ENCODE results near the gene STX5. TPM values are rescaled to one million over a fixed set of nuclear protein-coding genes. Genes with fewer than 3 reads are reported as not detected.

The STX5 gene
- total RNA-seq, 1 experiment from 2014 or later, result 22.7 TPM

DNA sequence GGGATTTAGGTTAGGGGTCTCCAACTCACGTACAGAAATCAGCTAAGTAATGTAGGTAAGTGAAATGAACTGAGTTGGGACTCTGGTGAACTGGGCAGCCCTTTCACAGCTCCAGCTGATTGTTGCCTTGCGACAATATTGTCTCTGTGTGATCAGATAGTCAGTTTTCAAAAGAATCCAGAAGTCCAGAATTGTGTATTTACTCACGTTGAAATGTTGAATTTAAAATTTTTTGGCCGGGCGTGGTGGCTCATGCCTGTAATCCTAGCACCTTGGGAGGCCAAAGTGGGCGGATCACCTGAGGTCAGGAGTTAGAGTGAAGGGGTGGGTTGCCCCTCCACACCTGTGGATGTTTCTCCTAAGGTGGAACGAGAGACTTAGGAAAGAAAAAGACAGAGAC, 26.4 kb upstream of the STX5 start:
- H3K4me3 ChIP-seq, result no peak overlapping the region
- peaks cover 24% of the 10 kb centered on the region for H3K36me3 ChIP-seq
- peaks cover 8% of the 10 kb centered on the region; the same call in 1 of the 2 replicates for H3K4me1 ChIP-seq
- no peaks in the 10 kb centered on the region for H3K9me3 ChIP-seq (replicated peaks)
- H3K27ac ChIP-seq, result no peak overlapping the region
- DNase-seq, result no peak
- H3K27me3 ChIP-seq, result no peaks in the 10 kb centered on the region

DNA sequence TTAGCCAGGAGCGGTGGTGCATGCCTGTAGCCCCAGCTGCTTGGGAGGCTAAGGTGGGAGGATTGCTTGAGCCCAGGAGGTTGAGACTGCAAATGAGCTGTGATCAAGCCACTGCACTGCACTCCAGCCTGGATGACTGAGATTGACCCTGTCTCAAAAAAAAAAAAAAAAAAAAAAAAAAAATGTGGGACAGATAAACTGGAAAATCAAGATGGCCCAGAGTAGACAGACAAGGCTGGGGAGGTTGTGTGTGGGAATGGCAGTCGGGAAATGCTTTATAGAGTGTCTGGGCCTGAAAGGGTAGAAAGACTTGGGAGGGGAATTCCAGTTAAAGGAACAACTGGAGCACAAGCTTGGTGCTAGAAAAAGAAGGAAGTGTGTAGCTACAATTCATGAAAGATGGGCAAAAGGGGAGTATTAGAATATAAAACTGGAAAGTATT, 25.7 kb upstream of the STX5 start:
- no peak for DNase-seq
- Histone ChIP-seq H3K4me1 (peaks cover 8% of the 10 kb centered on the region), H3K36me3 (peaks cover 30% of the 10 kb centered on the region), H3K27ac (no peak overlapping the region), H3K4me3 (no peak overlapping the region), H3K27me3 (no peaks in the 10 kb centered on the region), H3K9me3 (replicated peaks) (no peaks in the 10 kb centered on the region)

- DNase-seq, result no peak
- Histone ChIP-seq H3K9me3 (replicated peaks) (no peaks in the 10 kb centered on the region), H3K36me3 (peaks cover 42% of the 10 kb centered on the region), H3K4me3 (peak overlapping the region; percentile 87), H3K4me1 (peaks cover 12% of the 10 kb centered on the region), H3K27me3 (no peaks in the 10 kb centered on the region), H3K27ac (peak overlapping the region; percentile 86)
Observed at GRCh38 chr11:62856333-62856895, 24.6 kb upstream of the STX5 start.

GRCh38 chr11:62855571-62856332, 23.9 kb upstream of the STX5 start:
- peak overlapping the region; percentile 86 for H3K27ac ChIP-seq

GRCh38 chr11:62854825-62855570, 23.1 kb upstream of the STX5 start:
- H3K4me1 ChIP-seq, result peaks cover 12% of the 10 kb centered on the region
- peaks cover 45% of the 10 kb centered on the region for H3K36me3 ChIP-seq
- peak overlapping the region; percentile 86 for H3K27ac ChIP-seq
- DNase-seq, result no peak
- H3K27me3 ChIP-seq, result no peaks in the 10 kb centered on the region
- peak overlapping the region; percentile 87 for H3K4me3 ChIP-seq
- H3K9me3 ChIP-seq (replicated peaks), result no peaks in the 10 kb centered on the region

More at GRCh38 chr11:62855571-62856332, 23.9 kb upstream of the STX5 start:
- Histone ChIP-seq H3K4me1 (peaks cover 12% of the 10 kb centered on the region), H3K4me3 (peak overlapping the region; percentile 87), H3K9me3 (replicated peaks) (no peaks in the 10 kb centered on the region), H3K27me3 (no peaks in the 10 kb centered on the region), H3K36me3 (peaks cover 45% of the 10 kb centered on the region)
- DNase-seq, result peak; percentile 98 to 99

DNA sequence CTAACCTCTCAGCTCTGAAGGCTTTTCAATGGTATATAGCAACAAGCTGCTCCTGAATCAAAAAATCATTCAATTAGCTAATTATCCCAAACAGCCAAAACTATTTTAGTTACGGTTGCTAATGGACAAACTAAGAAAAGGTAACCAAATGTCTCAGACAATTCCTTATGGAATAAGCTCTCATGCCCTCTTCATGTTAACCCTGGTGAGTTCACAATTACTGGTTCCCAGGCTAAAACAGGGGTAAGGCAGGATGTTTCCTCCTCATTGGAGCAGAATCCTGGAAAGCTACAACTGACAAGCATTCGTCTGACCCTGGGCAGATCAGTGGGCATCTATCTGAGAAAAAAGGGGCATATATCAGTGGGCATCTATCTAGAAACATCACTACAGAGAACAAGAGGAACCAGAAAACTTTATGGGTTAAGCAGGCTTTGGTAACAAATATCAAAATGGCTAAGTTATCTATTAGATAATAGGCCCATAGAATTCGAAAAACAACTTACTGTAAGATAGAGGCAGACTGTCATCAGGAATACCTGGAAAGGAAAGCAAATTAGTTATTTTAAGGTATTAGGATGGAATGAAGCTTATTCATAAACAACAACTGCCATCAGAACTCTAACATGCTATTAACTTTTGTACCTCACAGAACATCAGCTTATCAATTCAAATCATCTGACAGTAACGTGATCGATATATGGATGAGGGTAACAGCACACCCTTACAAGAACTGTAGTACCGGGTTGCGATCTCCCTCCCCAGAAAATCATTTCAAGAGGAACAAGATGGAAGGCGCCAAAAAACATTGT, 22.4 kb upstream of the STX5 start:
- Histone ChIP-seq H3K36me3 (peaks cover 45% of the 10 kb centered on the region), H3K27me3 (no peaks in the 10 kb centered on the region), H3K4me3 (peak overlapping the region; percentile 87), H3K27ac (peak overlapping the region; percentile 86), H3K9me3 (replicated peaks) (no peaks in the 10 kb centered on the region), H3K4me1 (peaks cover 12% of the 10 kb centered on the region)
- DNase-seq, result no peak

DNA sequence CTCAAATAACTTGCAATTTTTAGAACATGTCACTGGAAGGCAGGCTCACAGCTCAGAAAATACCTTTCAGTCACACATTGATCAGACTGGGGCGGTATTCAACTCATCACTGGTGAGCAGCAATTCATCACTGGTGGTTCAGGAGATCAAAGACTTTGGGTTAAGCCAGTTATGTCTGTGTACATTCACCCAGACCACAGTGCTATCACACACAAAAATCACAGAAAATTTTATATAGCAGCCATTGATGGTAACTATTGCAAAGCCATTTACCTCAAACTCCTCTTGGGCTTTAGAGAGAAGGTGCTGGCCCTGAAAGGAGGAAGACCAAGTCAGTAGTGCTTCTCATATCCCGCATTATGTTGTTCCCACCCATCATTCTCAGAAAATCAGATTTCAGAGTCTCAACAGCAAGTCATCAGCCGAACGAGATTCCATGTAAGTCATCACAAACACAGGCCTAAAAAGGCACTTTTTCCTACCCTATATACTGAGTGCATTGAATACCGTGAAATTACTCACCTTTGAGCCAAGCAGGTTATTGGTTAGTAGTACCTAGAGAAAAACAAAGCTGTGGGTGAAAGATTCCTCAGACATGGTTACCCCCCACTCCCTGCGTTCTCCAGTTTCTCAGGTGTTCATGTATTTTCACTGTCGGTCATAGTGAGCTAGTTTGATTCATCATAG, 21.6 kb upstream of the STX5 start:
- peak overlapping the region; percentile 87 for H3K4me3 ChIP-seq

DNA sequence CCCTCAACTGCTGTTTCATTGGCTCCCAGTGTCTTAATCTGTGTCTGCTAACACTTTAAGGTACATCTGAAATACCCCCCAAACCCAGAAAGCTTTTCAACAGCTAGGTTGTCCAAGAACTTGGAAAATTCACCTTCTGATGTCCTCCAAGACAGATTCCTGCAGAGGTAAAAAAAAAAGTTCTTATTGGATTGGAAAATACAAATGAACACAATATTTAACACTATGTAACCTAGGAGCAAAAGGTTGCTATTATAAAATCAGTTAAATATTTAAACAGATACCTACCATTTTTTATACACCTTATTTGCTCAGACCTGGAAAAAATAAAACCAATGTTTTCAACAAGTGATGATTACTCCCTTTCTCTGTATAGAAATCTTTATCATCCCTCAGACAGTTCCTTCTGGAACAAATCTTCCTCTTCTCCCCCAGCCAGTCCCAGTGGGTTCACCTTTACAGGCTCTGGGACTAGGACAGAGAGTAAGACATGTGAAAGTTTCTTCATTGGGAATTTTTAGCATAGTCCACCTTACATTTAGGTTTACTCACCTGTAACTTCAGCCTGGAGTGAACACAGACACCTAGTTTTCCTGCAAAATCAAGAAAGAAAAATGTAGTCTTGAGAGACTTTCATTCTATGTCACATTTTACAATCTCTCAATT, 20.8 kb upstream of the STX5 start:
- Histone ChIP-seq H3K4me1 (peaks cover 12% of the 10 kb centered on the region), H3K4me3 (peak overlapping the region; percentile 87), H3K27ac (no peak overlapping the region), H3K27me3 (no peaks in the 10 kb centered on the region), H3K9me3 (replicated peaks) (no peaks in the 10 kb centered on the region), H3K36me3 (peaks cover 45% of the 10 kb centered on the region)
- DNase-seq, result no peak

More for the DNA sequence above, 21.6 kb upstream of the STX5 start:
- Histone ChIP-seq H3K27ac (no peak overlapping the region), H3K27me3 (no peaks in the 10 kb centered on the region), H3K36me3 (peaks cover 45% of the 10 kb centered on the region), H3K9me3 (replicated peaks) (no peaks in the 10 kb centered on the region), H3K4me1 (peaks cover 12% of the 10 kb centered on the region)
- DNase-seq, result no peak

DNA sequence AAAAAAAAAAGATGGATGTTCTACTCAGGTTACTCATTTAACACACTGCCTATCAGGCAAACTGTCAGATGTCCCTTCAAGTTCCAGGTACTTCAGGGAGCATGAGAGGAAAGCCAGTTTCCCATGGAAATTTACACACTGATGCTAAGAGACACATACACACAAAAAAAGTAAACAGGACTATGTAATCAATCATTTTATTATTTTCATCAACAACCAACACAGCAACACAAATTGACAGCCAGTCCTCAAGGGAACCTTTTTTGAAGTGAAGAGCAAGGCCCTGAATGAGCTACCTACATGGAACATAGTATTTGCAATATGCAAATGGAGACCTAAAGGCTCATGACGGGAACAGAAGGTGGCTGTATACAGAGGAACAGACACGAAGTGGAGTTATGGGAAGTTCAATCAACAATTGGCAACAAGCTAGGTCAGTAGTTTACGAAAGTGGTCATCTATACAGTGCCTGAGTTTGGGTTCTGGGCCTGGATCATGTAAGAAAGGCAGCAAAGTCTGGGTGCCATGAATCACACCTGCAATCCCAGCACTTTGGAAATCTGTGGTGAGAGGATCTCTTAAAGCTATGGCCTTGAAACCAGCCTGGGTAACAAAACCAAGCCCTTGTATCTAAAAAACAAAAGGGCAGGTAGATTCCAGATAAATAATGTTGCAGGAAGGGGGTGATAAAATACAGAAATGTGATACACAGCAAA, 20.1 kb upstream of the STX5 start:
- DNase-seq, result no peak
- no peaks in the 10 kb centered on the region for H3K27me3 ChIP-seq
- no peak overlapping the region for H3K27ac ChIP-seq
- H3K4me3 ChIP-seq, result no peak overlapping the region
- H3K36me3 ChIP-seq, result peaks cover 45% of the 10 kb centered on the region
- H3K4me1 ChIP-seq, result peaks cover 10% of the 10 kb centered on the region
- no peaks in the 10 kb centered on the region for H3K9me3 ChIP-seq (replicated peaks)

DNA sequence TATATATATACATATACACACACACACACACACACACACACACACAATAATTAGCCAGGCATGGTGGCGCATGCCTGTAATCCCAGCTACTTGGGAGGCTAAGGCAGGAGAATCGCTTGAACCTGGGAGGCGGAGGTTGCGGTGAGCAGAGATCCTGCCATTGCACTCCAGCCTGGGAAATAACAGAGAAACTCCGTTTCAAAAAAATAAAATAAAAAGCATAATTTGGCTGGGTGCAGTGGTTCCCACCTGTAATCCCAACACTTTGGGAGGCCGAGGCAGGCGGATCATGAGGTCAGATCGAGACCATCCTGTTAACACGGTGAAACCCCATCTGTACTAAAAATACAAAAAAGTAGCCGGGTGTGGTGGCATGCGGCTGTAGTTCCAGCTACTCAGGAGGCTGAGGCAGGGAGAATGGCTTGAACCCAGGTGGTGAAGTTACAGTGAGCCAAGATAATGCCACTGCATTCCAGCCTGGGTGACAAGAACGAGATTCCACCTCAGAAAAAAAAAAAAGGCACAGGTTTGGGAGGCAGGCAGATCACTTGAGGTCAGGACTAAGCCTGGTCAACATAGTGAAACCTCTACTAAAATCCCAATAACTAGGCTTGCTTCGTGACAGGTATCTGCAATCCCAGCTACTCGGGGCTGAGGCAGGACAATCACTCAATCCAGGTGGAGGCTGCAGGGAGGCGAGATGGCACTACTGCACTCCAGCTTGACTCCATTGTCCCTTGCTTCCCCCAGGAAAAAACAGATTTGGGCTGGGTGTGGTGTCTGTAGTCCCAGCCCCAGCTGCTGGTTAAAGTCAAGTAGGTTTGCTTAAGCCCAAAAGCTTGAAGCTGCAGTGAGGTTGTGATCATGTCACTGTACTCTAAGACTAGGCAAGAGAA, 19.3 kb upstream of the STX5 start:
- H3K4me3 ChIP-seq, result no peak overlapping the region
- H3K27ac ChIP-seq, result no peak overlapping the region
- no peaks in the 10 kb centered on the region for H3K27me3 ChIP-seq
- H3K36me3 ChIP-seq, result peaks cover 45% of the 10 kb centered on the region
- peaks cover 10% of the 10 kb centered on the region for H3K4me1 ChIP-seq
- DNase-seq, result peak; percentile 18 to 53
- no peaks in the 10 kb centered on the region for H3K9me3 ChIP-seq (replicated peaks)

- Histone ChIP-seq H3K27me3 (no peaks in the 10 kb centered on the region), H3K27ac (no peak overlapping the region), H3K9me3 (replicated peaks) (no peaks in the 10 kb centered on the region), H3K36me3 (peaks cover 17% of the 10 kb centered on the region), H3K4me3 (no peak overlapping the region), H3K4me1 (peaks cover 4% of the 10 kb centered on the region; the same call in 1 of the 2 replicates)
- DNase-seq, result no peak
Observed at GRCh38 chr11:62847767-62848314, 16.0 kb upstream of the STX5 start.

DNA sequence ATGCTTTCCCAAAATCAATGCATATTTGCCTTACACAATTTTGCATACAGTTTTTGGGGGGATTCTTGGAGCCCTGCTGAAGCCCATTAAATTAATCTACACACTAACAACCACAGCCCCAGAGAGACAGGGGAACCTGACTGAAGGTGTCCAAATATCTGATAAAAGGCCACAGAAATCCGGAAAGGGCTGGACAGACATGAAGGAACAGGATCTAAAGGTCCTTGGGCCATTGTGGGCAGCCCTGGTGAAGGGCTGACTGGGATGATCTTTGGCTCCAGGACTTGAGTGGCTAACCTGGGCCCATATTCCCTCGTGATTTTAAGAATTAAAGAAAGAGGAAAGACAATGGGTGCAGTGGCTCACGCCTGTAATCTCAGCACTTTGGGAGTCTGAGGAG, 14.3 kb upstream of the STX5 start:
- Histone ChIP-seq H3K27me3 (peaks cover 3% of the 10 kb centered on the region; the same call in 1 of the 2 replicates), H3K9me3 (replicated peaks) (no peaks in the 10 kb centered on the region), H3K36me3 (0 out of 2 replicates have a peak, but pooled peaks cover 2% of the 10 kb centered on the region), H3K4me1 (no peaks in the 10 kb centered on the region), H3K4me3 (no peak overlapping the region), H3K27ac (no peak overlapping the region)
- no peak for DNase-seq
